Upper lobe of left lung (tissue), 6 donors: ENCODE data around the gene PCCA. TPM values are rescaled to one million over a fixed set of nuclear protein-coding genes. Genes with fewer than 3 reads are reported as not detected.

Source experiments
- ATAC-seq, 2 donors: fragments of 200-7000 bp; cut with Tn5 transposase; one replicate each; pipeline ENCODE4 v1.9.1; 2022; ENCODE audit warnings: mild to moderate bottlenecking in 2 of 2, moderate library complexity in 2 of 2; ENCODE audit not compliant: low FRiP score in 2 of 2
- DNase-seq, 2 donors: peaks; one replicate each; pipeline ENCODE4 v3.0.0-alpha.2; 2019 to 2020
- H3K27ac ChIP-seq, 4 donors: fragments of 200-600 bp; sonication (generic); one replicate each; pipeline ENCODE4 v1.5.1; 2016 to 2019
- H3K27me3 ChIP-seq, 4 donors: fragments of 200-600 bp; sonication (generic); one replicate each; pipeline ENCODE4 v1.5.1; 2017 to 2019
- H3K36me3 ChIP-seq, 4 donors: fragments of 200-600 bp; sonication (generic); one replicate each; pipeline ENCODE4 v1.5.1; 2016 to 2019
- H3K4me1 ChIP-seq, 4 donors: fragments of 200-600 bp; sonication (generic); one replicate each; pipeline ENCODE4 v1.5.1; 2018 to 2019
- H3K4me3 ChIP-seq, 4 donors: fragments of 200-600 bp; sonication (generic); one replicate each; pipeline ENCODE4 v1.5.1; 2017 to 2019; ENCODE audit warnings: mild to moderate bottlenecking in 2 of 4, moderate library complexity in 1 of 4
- H3K9me3 ChIP-seq, 4 donors: fragments of 200-600 bp; sonication (generic); one replicate each; pipeline ENCODE4 v1.5.1; 2018 to 2019
- EP300 ChIP-seq, 4 donors: sonication (generic); formaldehyde crosslinking; IDR thresholded peaks; one replicate each; pipeline ENCODE4 v1.5.1; 2017; ENCODE audit warnings: antibody characterized with exemption in 4 of 4, control low read depth in 2 of 4
- POLR2A ChIP-seq, 4 donors: fragments of 450-650 bp; IDR thresholded peaks; one replicate each; pipeline ENCODE4 v1.5.1; 2016 to 2017; ENCODE audit warnings: antibody characterized with exemption in 4 of 4, mild to moderate bottlenecking in 2 of 4
- POLR2AphosphoS5 ChIP-seq, 2 donors: sonication (generic); formaldehyde crosslinking; IDR thresholded peaks; one replicate each; pipeline ENCODE4 v1.5.1; 2017; ENCODE audit warnings: antibody characterized with exemption in 2 of 2
- WGBS, 2 donors: methylation state at CpG; one replicate each; pipeline ENCODE4 v1.1.5; 2017 to 2018; 5-methylcytosine and 5-hydroxymethylcytosine counted together
- total RNA-seq, 6 donors: library from RNA; depleted of rRNA in 4 of 6; stranded (reverse); fragments of >200 nt in 4 of 6; gene quantifications; one replicate each; pipeline versions ENCODE4 v1.1.0 to v1.2.1, GENCODE V29; 2016 to 2021
- TF ChIP-seq, protein P1 (sequence below), 6 experiments: fragments of 450-650 bp in 4 of 6; fragments of 200-600 bp in 2 of 6; sonication (generic) in 2 of 6; IDR thresholded peaks; one replicate each; pipeline ENCODE4 v1.5.1; 2016 to 2019; ENCODE audit warnings: antibody characterized with exemption in 6 of 6
- donor health status: DM: no; HTN: no; CAD: no; lungs with moderate emphysema.
- donor health status: DM: no; HTN: yes; CAD: no; lungs with severe emphysema.

PCCA gene
- total RNA-seq, 6 donors from 2014 or later, result 23.1 to 43.4 (median 30.0) TPM

GRCh38 chr13:100203696-100204367, 114.9 kb downstream of the PCCA start:
- H3K9me3 ChIP-seq, result peaks cover 0 to 4% (median 0%) of the 10 kb centered on the region in 4 donors
- no peaks in the 10 kb centered on the region for H3K4me1 ChIP-seq
- 57 to 65% methylated on average over 6 of the region's 6 CpGs for WGBS, 2 donors
- H3K4me3 ChIP-seq, result no peak overlapping the region
- no peak for ATAC-seq
- H3K27ac ChIP-seq, result no peak overlapping the region
- TF ChIP-seq POLR2A (IDR thresholded peaks at IDR 0.05) (no peak), EP300 (IDR thresholded peaks at IDR 0.05) (no peak), POLR2AphosphoS5 (IDR thresholded peaks at IDR 0.05) (no peak)
- TF ChIP-seq, protein P1, sequence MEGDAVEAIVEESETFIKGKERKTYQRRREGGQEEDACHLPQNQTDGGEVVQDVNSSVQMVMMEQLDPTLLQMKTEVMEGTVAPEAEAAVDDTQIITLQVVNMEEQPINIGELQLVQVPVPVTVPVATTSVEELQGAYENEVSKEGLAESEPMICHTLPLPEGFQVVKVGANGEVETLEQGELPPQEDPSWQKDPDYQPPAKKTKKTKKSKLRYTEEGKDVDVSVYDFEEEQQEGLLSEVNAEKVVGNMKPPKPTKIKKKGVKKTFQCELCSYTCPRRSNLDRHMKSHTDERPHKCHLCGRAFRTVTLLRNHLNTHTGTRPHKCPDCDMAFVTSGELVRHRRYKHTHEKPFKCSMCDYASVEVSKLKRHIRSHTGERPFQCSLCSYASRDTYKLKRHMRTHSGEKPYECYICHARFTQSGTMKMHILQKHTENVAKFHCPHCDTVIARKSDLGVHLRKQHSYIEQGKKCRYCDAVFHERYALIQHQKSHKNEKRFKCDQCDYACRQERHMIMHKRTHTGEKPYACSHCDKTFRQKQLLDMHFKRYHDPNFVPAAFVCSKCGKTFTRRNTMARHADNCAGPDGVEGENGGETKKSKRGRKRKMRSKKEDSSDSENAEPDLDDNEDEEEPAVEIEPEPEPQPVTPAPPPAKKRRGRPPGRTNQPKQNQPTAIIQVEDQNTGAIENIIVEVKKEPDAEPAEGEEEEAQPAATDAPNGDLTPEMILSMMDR (IDR thresholded peaks at IDR 0.05), result no peak
- H3K27me3 ChIP-seq, result no peaks in the 10 kb centered on the region
- H3K36me3 ChIP-seq, result no peaks in the 10 kb centered on the region
- DNase-seq, result no peak

- no peak for ATAC-seq
Measured at GRCh38 chr13:100208002-100208401, 119.1 kb downstream of the PCCA start.

DNA sequence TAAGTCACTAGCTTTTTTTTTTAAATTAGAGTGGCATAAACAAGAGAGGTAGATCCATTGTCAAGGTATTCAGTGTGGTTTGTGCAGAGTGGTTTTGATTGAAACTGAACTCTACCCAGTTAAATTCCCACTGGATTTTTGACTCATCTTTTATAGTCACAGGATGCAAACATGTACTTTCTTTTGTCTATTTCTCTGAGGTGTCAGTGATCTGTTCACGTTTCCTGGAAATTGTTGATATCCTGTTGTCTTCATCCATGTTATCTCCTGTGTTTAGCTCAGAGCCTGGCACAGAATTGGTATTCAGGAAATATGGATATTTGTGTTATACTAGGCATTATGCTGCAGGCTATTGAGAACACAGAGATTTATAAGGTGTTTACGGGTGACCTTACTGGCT, 119.7 kb downstream of the PCCA start:
- DNase-seq, result no peak
- Histone ChIP-seq H3K27ac (no peak overlapping the region), H3K4me1 (no peaks in the 10 kb centered on the region), H3K4me3 (no peak overlapping the region), H3K9me3 (no peaks in the 10 kb centered on the region), H3K27me3 (no peaks in the 10 kb centered on the region), H3K36me3 (peaks cover 0 to 10% (median 2%) of the 10 kb centered on the region in 4 donors)
- 77 to 78% methylated on average over 2 of the region's 2 CpGs for WGBS, 2 donors
- TF ChIP-seq EP300 (IDR thresholded peaks at IDR 0.05) (no peak), POLR2A (IDR thresholded peaks at IDR 0.05) (no peak), POLR2AphosphoS5 (IDR thresholded peaks at IDR 0.05) (no peak)
- TF ChIP-seq, protein P1 (IDR thresholded peaks at IDR 0.05), result no peak
- ATAC-seq, result no peak

More at GRCh38 chr13:100208002-100208401, 119.1 kb downstream of the PCCA start:
- peaks cover 0 to 10% (median 2%) of the 10 kb centered on the region in 4 donors for H3K36me3 ChIP-seq
- no peak for DNase-seq
- no peaks in the 10 kb centered on the region for H3K27me3 ChIP-seq
- H3K4me1 ChIP-seq, result no peaks in the 10 kb centered on the region
- 71 to 79% methylated on average over 4 of the region's 4 CpGs for WGBS, 2 donors
- no peaks in the 10 kb centered on the region for H3K9me3 ChIP-seq
- TF ChIP-seq, protein P1 (IDR thresholded peaks at IDR 0.05), result no peak
- TF ChIP-seq EP300 (IDR thresholded peaks at IDR 0.05) (no peak), POLR2A (IDR thresholded peaks at IDR 0.05) (no peak), POLR2AphosphoS5 (IDR thresholded peaks at IDR 0.05) (no peak)
- no peak overlapping the region for H3K4me3 ChIP-seq
- no peak overlapping the region for H3K27ac ChIP-seq

DNA sequence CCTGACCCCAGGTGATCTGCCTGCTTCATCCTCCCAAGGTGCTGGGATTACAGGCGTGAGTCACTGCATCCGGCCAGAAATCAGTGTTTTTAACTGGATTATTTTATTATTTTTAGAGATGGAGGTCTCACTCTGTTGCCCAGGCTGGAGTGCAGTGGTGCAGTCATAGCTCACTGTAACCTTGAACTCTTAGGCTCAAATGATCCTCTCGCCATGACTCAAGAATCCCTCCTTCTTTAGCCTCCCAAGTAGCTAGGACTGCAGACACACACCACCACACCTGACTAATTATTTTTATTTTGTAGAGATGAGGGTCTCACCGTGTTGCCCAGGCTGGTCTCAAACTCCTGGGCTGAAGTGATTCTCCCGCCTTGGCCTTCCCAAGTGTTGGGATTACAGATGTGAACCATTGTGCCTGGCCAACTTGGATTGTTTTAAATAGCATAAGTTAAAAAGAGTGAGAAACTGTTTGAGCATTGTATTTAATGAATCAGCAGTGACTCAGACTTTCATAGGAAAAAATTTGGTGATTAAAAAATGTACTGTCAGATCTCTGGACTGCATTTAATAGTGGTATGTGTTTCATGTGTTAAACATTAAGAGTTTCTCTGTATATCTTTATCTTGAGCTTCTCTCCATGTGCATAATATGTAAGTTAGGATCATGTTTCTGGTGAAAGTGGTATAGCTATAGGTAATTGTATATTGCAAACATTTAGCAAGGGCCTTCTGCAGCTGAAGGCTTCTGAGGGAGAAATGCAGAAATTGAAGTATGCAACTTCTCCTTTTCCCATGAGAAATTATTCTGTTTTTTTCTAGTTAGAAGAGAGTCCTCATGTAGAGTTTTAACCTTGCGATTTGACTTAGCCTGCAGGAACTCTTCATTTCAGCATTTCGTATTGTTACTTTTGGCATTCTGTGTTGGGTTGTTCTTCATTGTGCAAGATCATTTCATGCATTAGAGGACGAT, 121.2 kb downstream of the PCCA start:
- H3K9me3 ChIP-seq, result no peaks in the 10 kb centered on the region
- 84 to 92% methylated on average over 8 of the region's 8 CpGs for WGBS, 2 donors
- TF ChIP-seq, protein P1 (IDR thresholded peaks at IDR 0.05), result no peak
- TF ChIP-seq EP300 (IDR thresholded peaks at IDR 0.05) (no peak), POLR2A (IDR thresholded peaks at IDR 0.05) (no peak), POLR2AphosphoS5 (IDR thresholded peaks at IDR 0.05) (no peak)
- H3K4me1 ChIP-seq, result no peaks in the 10 kb centered on the region
- no peak for ATAC-seq
- H3K27ac ChIP-seq, result no peak overlapping the region
- H3K4me3 ChIP-seq, result no peak overlapping the region
- DNase-seq, result no peak
- peaks cover 0 to 14% (median 2%) of the 10 kb centered on the region in 4 donors for H3K36me3 ChIP-seq
- H3K27me3 ChIP-seq, result no peaks in the 10 kb centered on the region
